H1 (cell line): ENCODE data around the gene TTLL5. TPM values are rescaled to one million over a fixed set of nuclear protein-coding genes. Genes with fewer than 3 reads are reported as not detected.

Experiments
- CTCF ChIA-PET: fragments of 300-600 bp; sonication (Branson Sonifier 250); formaldehyde crosslinking; loops from one replicate; lab custom pipeline; 2021; ENCODE audit not compliant: partially characterized antibody; lab: Charles Lee
- POLR2A ChIA-PET: fragments of 300-600 bp; sonication (Branson Sonifier 250); formaldehyde crosslinking; loops from one replicate; lab custom pipeline; 2021; ENCODE audit warnings: inconsistent platforms; ENCODE audit not compliant: partially characterized antibody; lab: Charles Lee
- DNase-seq, 2 experiments: peaks; one replicate each; pipeline versions ENCODE4 v3.0.0 to v3.0.0-alpha.2; 2010 to 2022; ENCODE audit warnings: low spot score in 2 of 2, low read depth in 1 of 2, mixed read lengths in 1 of 2
- FAIRE-seq: peaks from 2 replicates; lab custom pipeline; 2011; peaks lifted over from hg19 to GRCh38; lab: Jason Lieb, UNC
- H2AFZ ChIP-seq: 2 replicates; pipeline ENCODE4 v1.8.1; 2012; ENCODE audit warnings: low read length, inconsistent platforms
- H2AK5ac ChIP-seq: 2 replicates; pipeline ENCODE4 v1.6.1; 2013; ENCODE audit warnings: low read depth, low read length
- H2BK120ac ChIP-seq: replicated peaks from 2 replicates; pipeline ENCODE3; 2013; ENCODE audit warnings: low read depth, low read length, inconsistent platforms
- H2BK12ac ChIP-seq: 2 replicates; pipeline ENCODE4 v1.6.1; 2013; ENCODE audit warnings: low read depth, low read length
- H2BK15ac ChIP-seq: 2 replicates; pipeline ENCODE4 v1.6.1; 2013; ENCODE audit warnings: low read length
- H2BK20ac ChIP-seq: 2 replicates; pipeline ENCODE4 v1.6.1; 2013; ENCODE audit warnings: low read length
- H2BK5ac ChIP-seq: 2 replicates; pipeline ENCODE4 v1.6.1; 2013; ENCODE audit warnings: low read depth, low read length
- H3K14ac ChIP-seq: 2 replicates; pipeline ENCODE4 v1.6.1; 2013; ENCODE audit warnings: inconsistent platforms; ENCODE audit not compliant: insufficient read length
- H3K18ac ChIP-seq: 2 replicates; pipeline ENCODE4 v1.6.1; 2013; ENCODE audit warnings: low read length; ENCODE audit errors: extremely low read depth
- H3K23ac ChIP-seq: 2 replicates; pipeline ENCODE4 v1.6.1; 2013; ENCODE audit warnings: inconsistent platforms; ENCODE audit not compliant: insufficient read length
- H3K23me2 ChIP-seq: 2 replicates; pipeline ENCODE4 v1.6.1; 2013; ENCODE audit warnings: low read depth, low read length
- H3K27ac ChIP-seq: 2 replicates; pipeline ENCODE4 v1.6.1; 2011; ENCODE audit warnings: low read depth, low read length, inconsistent platforms
- H3K27me3 ChIP-seq, 4 experiments: replicated peaks in 1 of 4; 1 replicate in 1 of 4; 2 replicates in 3 of 4; pipeline versions ENCODE4 v1.6.1 to v1.8.1; 2011 to 2013; ENCODE audit warnings: low read length in 3 of 4, mild to moderate bottlenecking in 3 of 4, inconsistent platforms in 2 of 4, mixed read lengths in 2 of 4, moderate library complexity in 1 of 4; ENCODE audit not compliant: control insufficient read depth in 3 of 4, insufficient read depth in 3 of 4; ENCODE audit errors: extremely low read depth in 1 of 4
- H3K36me3 ChIP-seq, 4 experiments: 2 replicates each; pipeline versions ENCODE4 v1.6.1 to v1.8.1; 2011 to 2013; ENCODE audit warnings: mild to moderate bottlenecking in 4 of 4, low read length in 3 of 4, moderate library complexity in 2 of 4, control low read depth in 1 of 4, inconsistent platforms in 1 of 4; ENCODE audit not compliant: insufficient read depth in 4 of 4, control insufficient read depth in 2 of 4
- H3K4ac ChIP-seq: replicated peaks from 2 replicates; pipeline ENCODE3; 2013; ENCODE audit warnings: low read length, low read depth, mixed read lengths, inconsistent platforms; ENCODE audit not compliant: insufficient read length
- H3K4me1 ChIP-seq, 4 experiments: replicated peaks in 1 of 4; 1 replicate in 1 of 4; 2 replicates in 3 of 4; pipeline versions ENCODE4 v1.6.1 to v1.8.1; 2011 to 2013; ENCODE audit warnings: low read length in 3 of 4, inconsistent platforms in 2 of 4, mixed read lengths in 1 of 4; ENCODE audit not compliant: insufficient read depth in 4 of 4, control insufficient read depth in 3 of 4
- H3K4me2 ChIP-seq, 2 experiments: 2 replicates each; pipeline versions ENCODE4 v1.6.1 to v1.8.1; 2011 to 2013; ENCODE audit warnings: low read depth in 2 of 2, low read length in 2 of 2, control low read depth in 1 of 2, inconsistent platforms in 1 of 2, mild to moderate bottlenecking in 1 of 2; ENCODE audit not compliant: insufficient read depth in 1 of 2
- H3K4me3 ChIP-seq, 4 experiments: fragments of 200-600, 300-600 bp in 1 of 4; sonication (generic), shearing (Covaris generic), sonication (Bioruptor Twin) in 1 of 4; 2 replicates each; pipeline versions ENCODE4 v1.5.1 to v1.8.1; 2011 to 2016; ENCODE audit warnings: low read length in 4 of 4, low read depth in 3 of 4, control low read depth in 2 of 4, inconsistent platforms in 2 of 4, mild to moderate bottlenecking in 2 of 4, mixed read lengths in 1 of 4, moderate library complexity in 1 of 4; ENCODE audit not compliant: insufficient read depth in 2 of 4; ENCODE audit errors: extremely low read depth in 1 of 4
- H3K56ac ChIP-seq: replicated peaks from 2 replicates; pipeline ENCODE3; 2013; ENCODE audit warnings: low read depth, mild to moderate bottlenecking, mixed read lengths, low read length, inconsistent platforms; ENCODE audit not compliant: insufficient read length
- H3K79me1 ChIP-seq: 2 replicates; pipeline ENCODE4 v1.6.1; 2013; ENCODE audit warnings: low read depth, low read length, control low read depth
- H3K79me2 ChIP-seq, 2 experiments: 2 replicates each; pipeline versions ENCODE4 v1.6.1 to v1.8.1; 2012 to 2013; ENCODE audit warnings: low read length in 2 of 2, mild to moderate bottlenecking in 2 of 2, inconsistent platforms in 1 of 2; ENCODE audit not compliant: insufficient read depth in 2 of 2, control insufficient read depth in 1 of 2
- H3K9ac ChIP-seq, 4 experiments: replicated peaks in 1 of 4; 1 replicate in 1 of 4; 2 replicates in 3 of 4; pipeline versions ENCODE4 v1.6.1 to v1.8.1; 2011 to 2013; ENCODE audit warnings: low read depth in 3 of 4, low read length in 3 of 4, control low read depth in 2 of 4, mild to moderate bottlenecking in 2 of 4, moderate library complexity in 2 of 4, inconsistent platforms in 1 of 4; ENCODE audit errors: extremely low read depth in 1 of 4
- H3K9me3 ChIP-seq, 2 experiments: 2 replicates each; pipeline versions ENCODE4 v1.6.1 to v1.8.1; 2012 to 2013; ENCODE audit warnings: mild to moderate bottlenecking in 2 of 2, moderate library complexity in 2 of 2, control low read depth in 1 of 2, inconsistent platforms in 1 of 2, low read depth in 1 of 2, low read length in 1 of 2, mixed read lengths in 1 of 2; ENCODE audit not compliant: insufficient read depth in 2 of 2
- H4K20me1 ChIP-seq, 2 experiments: replicated peaks in 1 of 2; 2 replicates each; pipeline versions ENCODE3 to v1.8.1; 2011 to 2013; ENCODE audit warnings: inconsistent platforms in 2 of 2, low read length in 2 of 2, mild to moderate bottlenecking in 1 of 2; ENCODE audit not compliant: insufficient read depth in 2 of 2, control insufficient read depth in 1 of 2
- H4K5ac ChIP-seq: 2 replicates; pipeline ENCODE4 v1.6.1; 2013; ENCODE audit warnings: low read length, low read depth, mixed read lengths, inconsistent platforms; ENCODE audit not compliant: insufficient read length
- H4K8ac ChIP-seq: 2 replicates; pipeline ENCODE4 v1.8.0; 2013; ENCODE audit warnings: mild to moderate bottlenecking, moderate library complexity, low read length, inconsistent platforms; ENCODE audit not compliant: insufficient read depth; ENCODE audit errors: extremely low read depth
- H4K91ac ChIP-seq: replicated peaks from 2 replicates; pipeline ENCODE3; 2013; ENCODE audit warnings: low read length, mixed read lengths, inconsistent platforms; ENCODE audit not compliant: insufficient read length
- CBX5 ChIP-seq: fragments of 300-800, 300-1000 bp; sonication (generic); IDR thresholded peaks from 2 replicates; pipeline ENCODE4 v1.7.1; 2016; ENCODE audit warnings: antibody characterized with exemption, low read length, low read depth
- CTBP2 ChIP-seq: IDR thresholded peaks from 2 replicates; pipeline ENCODE4 v1.7.0; 2011; ENCODE audit warnings: borderline replicate concordance, mild to moderate bottlenecking, moderate library complexity, mixed read lengths, low read length; ENCODE audit not compliant: insufficient read depth, insufficient read length
- MAFK ChIP-seq: IDR thresholded peaks from 2 replicates; pipeline ENCODE4 v1.6.1; 2012; ENCODE audit warnings: low read depth, mild to moderate bottlenecking, improper control_type of control experiment, low read length
- RXRA ChIP-seq: IDR thresholded peaks from 2 replicates; pipeline ENCODE4 v1.6.1; 2011; ENCODE audit warnings: low read depth, mild to moderate bottlenecking, low read length, moderate library complexity; ENCODE audit not compliant: insufficient read depth
- SIN3A ChIP-seq, 2 experiments: IDR thresholded peaks in 1 of 2; conservative IDR thresholded peaks in 1 of 2; 2 replicates each; pipeline ENCODE4 v1.6.1; 2011 to 2012; ENCODE audit warnings: low read length in 2 of 2, improper control_type of control experiment in 1 of 2, low read depth in 1 of 2, mild to moderate bottlenecking in 1 of 2
- WGBS, 2 experiments: shearing (Covaris generic) in 1 of 2; methylation state at CpG; one replicate each; pipeline versions ENCODE4 v1.1.6 to v1.1.7; 2013 to 2015; ENCODE audit warnings: low lambda C conversion rate in 2 of 2, mixed read lengths in 2 of 2, inconsistent platforms in 1 of 2, low coverage in 1 of 2, missing lambda C conversion rate in 1 of 2; ENCODE audit not compliant: insufficient replicate concordance in 2 of 2, insufficient coverage in 1 of 2, insufficient read length in 1 of 2; ENCODE audit errors: extremely low coverage in 1 of 2, missing lambda C conversion rate in 1 of 2; 5-methylcytosine and 5-hydroxymethylcytosine counted together
- polyA plus RNA-seq, 7 experiments: library from polyadenylated mRNA; depleted of rRNA in 3 of 7; stranded (reverse) in 5 of 7; unstranded in 2 of 7; fragments of >200 nt in 5 of 7; fragments of 200-250 nt in 2 of 7; gene quantifications; 1 replicate in 5 of 7; 2 replicates in 1 of 7; 4 replicates in 1 of 7; pipeline versions ENCODE4 v1.2.1 to v1.2.3, GENCODE V29; 2011 to 2013; ENCODE audit warnings: missing spikeins in 2 of 7, mixed read lengths in 2 of 7
- total RNA-seq: library from RNA; stranded (reverse); fragmentation: NEBNext Ultra II Directional; extraction: Animal tissue kit (Norgen Biotek cat#: 25700); gene quantifications from 2 replicates; pipeline ENCODE4 v1.2.1, GENCODE V29; 2021
- TF ChIP-seq, protein P1 (sequence below), 3 experiments: IDR thresholded peaks; 1 replicate in 2 of 3; 2 replicates in 1 of 3; pipeline versions ENCODE4 v1.5.1 to v1.6.1; 2011; ENCODE audit warnings: low read length in 3 of 3, mild to moderate bottlenecking in 3 of 3, inconsistent platforms in 2 of 3, low read depth in 1 of 3, moderate library complexity in 1 of 3; ENCODE audit not compliant: insufficient read depth in 1 of 3; ENCODE audit errors: control extremely low read depth in 1 of 3

TTLL5 gene
- total and polyA plus RNA-seq, 2 of the 8 experiments (the other 6 are each of a cell fraction or from before 2014, with no cell fraction given): 16.1 to 45.9 TPM

DNA sequence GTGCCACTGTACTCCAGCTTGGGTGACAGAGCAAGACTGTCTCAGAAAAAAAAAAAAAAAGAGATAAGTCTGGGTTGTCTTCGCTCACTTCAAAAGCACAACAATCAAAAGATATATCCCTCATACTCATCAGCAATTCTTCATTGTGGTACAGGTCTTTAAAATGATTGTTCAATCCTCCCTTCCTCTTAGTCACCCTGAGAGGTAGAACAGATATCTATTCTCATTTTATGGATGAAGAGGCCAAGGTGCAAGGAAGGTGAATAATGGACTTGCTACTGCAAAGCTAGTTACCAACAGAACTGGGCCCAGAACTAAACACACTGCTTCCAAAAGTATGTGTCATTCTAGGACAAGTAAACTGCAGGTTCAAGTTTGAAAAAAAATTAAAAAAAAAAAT, 7.5 kb upstream of the TTLL5 start:
- FAIRE-seq: no peak

More for the DNA sequence above, 7.5 kb upstream of the TTLL5 start:
- Histone ChIP-seq H3K9ac (no peak overlapping the region), H3K27ac (no peak overlapping the region), H3K9me3 (no peaks in the 10 kb centered on the region), H2AK5ac (no peak overlapping the region), H4K8ac (no peak overlapping the region), H2BK20ac (no peak overlapping the region), H3K23ac (no peak overlapping the region), H4K5ac (no peak overlapping the region), H3K4ac (no peak overlapping the region)
- POLR2A ChIA-PET: interaction anchor here (0.6 to 4.1 kb wide), 7 partner anchors 12 to 264 kb away, joined by 3 to 19 read pairs (median 5); partner anchors contain the start of gene FLVCR2
- TF ChIP-seq RXRA (no peak), MAFK (no peak), CTBP2 (no peak), CBX5 (no peak), SIN3A (conservative IDR thresholded peaks at IDR 0.05 in 1 of 2, IDR thresholded peaks at IDR 0.05 in 1 of 2; ENCODE audit: low read depth in 1 of 2, low read length in 2 of 2) (no peak)
- TF ChIP-seq, protein P1, sequence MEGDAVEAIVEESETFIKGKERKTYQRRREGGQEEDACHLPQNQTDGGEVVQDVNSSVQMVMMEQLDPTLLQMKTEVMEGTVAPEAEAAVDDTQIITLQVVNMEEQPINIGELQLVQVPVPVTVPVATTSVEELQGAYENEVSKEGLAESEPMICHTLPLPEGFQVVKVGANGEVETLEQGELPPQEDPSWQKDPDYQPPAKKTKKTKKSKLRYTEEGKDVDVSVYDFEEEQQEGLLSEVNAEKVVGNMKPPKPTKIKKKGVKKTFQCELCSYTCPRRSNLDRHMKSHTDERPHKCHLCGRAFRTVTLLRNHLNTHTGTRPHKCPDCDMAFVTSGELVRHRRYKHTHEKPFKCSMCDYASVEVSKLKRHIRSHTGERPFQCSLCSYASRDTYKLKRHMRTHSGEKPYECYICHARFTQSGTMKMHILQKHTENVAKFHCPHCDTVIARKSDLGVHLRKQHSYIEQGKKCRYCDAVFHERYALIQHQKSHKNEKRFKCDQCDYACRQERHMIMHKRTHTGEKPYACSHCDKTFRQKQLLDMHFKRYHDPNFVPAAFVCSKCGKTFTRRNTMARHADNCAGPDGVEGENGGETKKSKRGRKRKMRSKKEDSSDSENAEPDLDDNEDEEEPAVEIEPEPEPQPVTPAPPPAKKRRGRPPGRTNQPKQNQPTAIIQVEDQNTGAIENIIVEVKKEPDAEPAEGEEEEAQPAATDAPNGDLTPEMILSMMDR (IDR thresholded peaks at IDR 0.05; ENCODE audit: control extremely low read depth in 1 of 3, insufficient read depth in 1 of 3, low read depth in 1 of 3, low read length in 3 of 3): no peak
- TF ChIP-seq, all 59 proteins: peak for 0
- Histone ChIP-seq H3K56ac (no peak overlapping the region), H3K18ac (no peak overlapping the region), H2BK15ac (no peak overlapping the region), H4K20me1 (peaks cover 2% of the 10 kb centered on the region in 2 experiments), H3K4me2 (no peak overlapping the region), H4K91ac (no peak overlapping the region), H3K27me3 (no peaks in the 10 kb centered on the region), H3K14ac (no peak overlapping the region), H3K36me3 (peaks cover 23 to 59% (median 40%) of the 10 kb centered on the region in 4 experiments), H3K4me3 (no peak overlapping the region), H3K79me2 (peaks cover 0 to 9% of the 10 kb centered on the region in 2 experiments; a peak in 3 of 4 replicates), H2AFZ (no peak overlapping the region), H3K79me1 (0 out of 2 replicates have a peak, but pooled peaks cover 3% of the 10 kb centered on the region), H2BK5ac (no peak overlapping the region), H3K4me1 (no peaks in the 10 kb centered on the region), H2BK120ac (no peak overlapping the region), H3K23me2 (no peaks in the 10 kb centered on the region), H2BK12ac (no peak overlapping the region)
- no peak for DNase-seq
- CTCF ChIA-PET: interaction anchor here (0.6 to 13.7 kb wide), 36 partner anchors 8 to 1630 kb away, joined by 3 to 348 read pairs (median 6); partner anchors contain the start of genes BATF and FLVCR2
- no CpG with 5 or more reads among the region's 1 CpG for WGBS, 2 experiments
